NCI-H2227 (cell line): Measurements from ENCODE around the gene TOE1.
"Not testable (repeated sequence)": the region's sequence is repeated elsewhere in the genome, so short reads cannot be mapped to it uniquely, and the experiment has no call there.

ENCODE experiments used
- DNase-seq: peaks from one replicate; lab custom pipeline; 2025; ENCODE audit not compliant: unreplicated experiment; lab: John Stamatoyannopoulos, UW

The TOE1 gene

GRCh38 chr1:45339789-45340558 lies at the start of gene TOE1, which contains the start of gene MUTYH:
TOE1 (plus strand) TSS chr1:45340170; CDS start chr1:45340253, 83 bp downstream.
MUTYH (minus strand) TSS chr1:45340440; CDS start chr1:45334505, 5,935 bp downstream.
- peak; percentile 96 for DNase-seq

GRCh38 chr1:45291002-45291401 lies 49.0 kb upstream of the TOE1 start:
- DNase-seq: not testable (repeated sequence)

GRCh38 chr1:45291716-45292115 lies 48.3 kb upstream of the TOE1 start:
- DNase-seq: no peak

GRCh38 chr1:45297666-45298356 lies 42.2 kb upstream of the TOE1 start:
- DNase-seq: peak; percentile 46

- no peak for DNase-seq
Measured at GRCh38 chr1:45299296-45299695, 40.7 kb upstream of the TOE1 start.

- peak; percentile 87 for DNase-seq
Measured at GRCh38 chr1:45299981-45300668, 39.8 kb upstream of the TOE1 start.

GRCh38 chr1:45300669-45300997 lies 39.3 kb upstream of the TOE1 start:
- DNase-seq: no peak

- no peak for DNase-seq
Measured at GRCh38 chr1:45302505-45303150, 37.3 kb upstream of the TOE1 start.

- peak; percentile 98 for DNase-seq
Measured at GRCh38 chr1:45303520-45304310, 36.3 kb upstream of the TOE1 start.

GRCh38 chr1:45304311-45305081 lies 35.5 kb upstream of the TOE1 start:
- peak; percentile 34 for DNase-seq

GRCh38 chr1:45305231-45305630 lies 34.7 kb upstream of the TOE1 start:
- DNase-seq: no peak

- DNase-seq: no peak
Measured at GRCh38 chr1:45306319-45306718, 33.7 kb upstream of the TOE1 start.

GRCh38 chr1:45306905-45307304 lies 33.1 kb upstream of the TOE1 start:
- no peak for DNase-seq

GRCh38 chr1:45314266-45314665 lies 25.7 kb upstream of the TOE1 start:
- no peak for DNase-seq

GRCh38 chr1:45317166-45317565 lies 22.8 kb upstream of the TOE1 start:
- no peak for DNase-seq

- DNase-seq: no peak
Measured at GRCh38 chr1:45319761-45320160, 20.2 kb upstream of the TOE1 start.

- DNase-seq: no peak
Measured at GRCh38 chr1:45321444-45321843, 18.5 kb upstream of the TOE1 start.

- no peak for DNase-seq
Measured at GRCh38 chr1:45322486-45323040, 17.4 kb upstream of the TOE1 start.

GRCh38 chr1:45325851-45326506 lies 14.0 kb upstream of the TOE1 start:
- no peak for DNase-seq
